Measurements from ENCODE around the gene RNF31.

The RNF31 gene

DNA sequence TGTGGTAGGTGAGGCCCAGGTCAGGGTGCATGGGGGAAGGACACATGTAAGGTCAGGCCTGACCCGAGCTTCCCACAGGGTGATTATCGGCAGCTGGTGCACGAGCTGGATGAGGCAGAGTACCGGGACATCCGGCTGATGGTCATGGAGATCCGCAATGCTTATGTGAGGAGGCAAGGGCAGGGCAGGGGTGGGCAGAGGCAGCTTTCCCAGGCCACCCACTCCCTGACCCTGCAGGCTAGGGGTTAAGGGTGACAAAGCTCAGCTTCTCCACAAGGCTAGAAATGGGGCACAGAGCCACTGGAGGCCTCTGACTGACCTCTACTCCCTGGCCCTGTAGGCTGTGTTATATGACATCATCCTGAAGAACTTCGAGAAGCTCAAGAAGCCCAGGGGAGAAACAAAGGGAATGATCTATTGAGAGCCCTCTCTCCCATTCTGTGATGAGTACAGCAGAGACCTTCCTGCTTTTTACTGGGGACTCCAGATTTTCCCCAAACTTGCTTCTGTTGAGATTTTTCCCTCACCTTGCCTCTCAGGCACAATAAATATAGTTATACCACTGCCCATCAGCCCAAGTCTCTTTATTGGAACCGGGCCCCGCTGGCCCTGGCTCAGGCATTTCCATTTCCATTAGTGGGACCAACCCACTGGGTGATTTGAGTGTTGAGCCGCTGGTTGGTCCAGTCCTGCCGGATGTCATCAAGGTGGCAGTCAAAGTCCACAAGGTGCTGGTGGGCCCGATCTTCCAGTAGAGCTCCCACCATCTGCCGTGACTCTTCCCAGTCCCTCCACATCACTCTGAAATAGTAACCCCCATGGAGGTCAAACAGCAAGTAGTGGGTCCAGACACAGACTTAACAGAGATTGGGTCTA lies 8.7 kb upstream of the RNF31 start:
- no peak for DNase-seq

DNA sequence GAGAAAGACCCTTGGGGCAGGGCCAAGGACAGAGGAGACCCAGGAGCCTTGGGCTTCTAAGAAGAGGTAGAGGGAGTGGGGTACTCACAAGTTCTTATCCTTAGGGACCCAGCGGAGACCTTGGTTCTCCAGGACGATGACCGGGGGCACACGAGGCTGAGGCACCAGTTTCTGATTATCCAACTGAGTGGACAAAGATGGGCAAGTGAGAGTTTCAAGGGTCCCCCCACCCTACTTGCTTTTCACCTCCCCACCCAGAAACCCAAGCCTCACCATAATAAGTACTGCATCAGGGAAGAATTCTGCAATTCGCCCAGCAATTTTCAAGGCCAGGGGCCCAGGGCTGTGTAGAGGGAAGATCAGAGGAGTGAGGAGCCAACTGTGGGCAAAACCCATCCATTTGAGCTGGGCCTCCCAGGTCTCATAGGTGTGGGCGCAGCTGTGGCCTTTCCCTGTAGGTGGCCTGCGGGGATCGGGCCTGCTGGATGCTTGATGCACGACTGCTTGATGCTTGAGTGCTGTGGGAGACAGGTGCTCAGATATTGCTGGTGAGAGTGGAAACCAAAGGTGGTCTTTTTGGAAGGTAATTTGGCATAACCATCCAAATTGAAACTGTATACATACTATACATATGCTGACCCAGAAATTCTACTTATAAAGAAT lies 7.9 kb upstream of the RNF31 start:
- DNase-seq: no peak

DNA sequence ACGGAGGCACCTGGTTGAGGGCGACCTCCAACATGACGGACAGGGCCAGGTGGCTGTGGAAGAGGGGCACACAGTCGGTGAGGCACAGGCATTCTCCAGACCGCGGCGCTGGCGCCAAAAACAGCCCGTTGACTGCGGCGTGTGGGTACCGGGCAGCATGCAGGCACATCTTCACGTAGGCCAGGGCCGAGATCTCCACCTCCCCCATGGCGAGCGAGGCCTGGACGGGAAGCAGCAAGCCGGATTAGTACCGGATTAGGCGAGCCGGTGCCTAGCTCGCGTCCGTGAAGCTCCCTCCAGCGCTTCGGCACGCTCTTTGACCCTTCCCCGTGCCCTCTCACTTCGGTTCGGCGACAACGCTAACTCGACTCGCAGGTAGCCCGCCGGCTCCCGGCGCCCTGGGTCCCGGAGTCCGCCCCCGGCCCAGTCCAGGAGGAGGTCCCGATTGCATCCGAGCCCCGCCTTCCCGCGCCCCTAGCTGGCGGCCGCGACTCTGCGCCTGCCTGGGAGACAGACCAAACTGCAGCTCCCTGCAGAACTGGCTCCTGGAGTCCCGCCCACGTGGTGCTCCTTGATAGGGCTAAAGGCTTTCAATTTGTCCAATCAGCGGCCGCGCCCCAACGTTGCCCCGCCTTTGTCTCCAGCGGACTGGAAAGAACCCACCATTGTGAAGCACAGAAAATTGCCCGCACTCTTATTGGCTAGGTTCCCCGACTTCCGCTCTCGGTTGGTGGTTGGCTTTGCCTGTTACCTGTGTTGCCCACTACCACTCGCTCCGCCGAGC lies 6.0 kb upstream of the RNF31 start, which contains the start of gene EMC9:
Gene EMC9, minus strand, starts transcription at position 495 of the 784 bp plus-strand sequence. Its CDS starts 287 bp downstream, at position 208.
- peak; percentile 100 for DNase-seq

DNA sequence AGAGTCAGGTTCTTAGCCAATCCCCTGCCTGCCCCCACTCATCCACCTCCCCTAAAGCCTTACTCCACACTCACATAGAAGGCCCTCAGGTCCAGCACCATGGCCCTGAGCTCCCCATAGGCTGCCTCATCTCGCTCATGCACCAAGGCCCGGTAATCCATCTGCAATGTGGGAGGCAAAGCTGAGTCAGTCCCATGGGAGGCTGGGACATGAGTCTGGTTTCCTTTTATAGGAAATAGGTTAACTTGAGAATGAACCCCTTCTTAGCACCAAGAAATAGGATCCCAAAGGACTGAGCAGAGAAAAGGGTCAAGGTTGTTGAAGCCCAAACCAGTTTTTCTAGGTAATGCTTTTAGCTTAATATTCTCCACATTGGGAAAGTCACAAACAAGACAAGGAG lies 3.8 kb upstream of the RNF31 start:
- no peak for DNase-seq

DNA sequence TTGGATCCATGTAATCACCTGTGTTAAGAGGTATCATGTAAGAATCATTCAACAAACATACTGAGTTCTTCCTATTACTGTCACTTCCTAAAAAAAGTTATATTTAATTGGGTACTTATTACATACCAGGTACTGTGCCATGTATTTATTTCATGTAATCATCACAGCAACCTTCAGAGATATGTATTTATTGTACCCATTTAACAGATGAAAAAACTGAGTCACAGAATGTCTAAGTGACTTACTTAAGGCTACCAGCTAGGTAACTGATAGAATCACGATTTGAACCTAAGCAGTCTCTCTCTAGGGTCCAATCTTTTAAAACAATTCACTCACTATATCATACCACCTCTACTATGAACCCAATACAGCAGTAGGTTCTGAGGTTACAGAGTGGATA lies 2.8 kb upstream of the RNF31 start:
- no peak for DNase-seq

DNA sequence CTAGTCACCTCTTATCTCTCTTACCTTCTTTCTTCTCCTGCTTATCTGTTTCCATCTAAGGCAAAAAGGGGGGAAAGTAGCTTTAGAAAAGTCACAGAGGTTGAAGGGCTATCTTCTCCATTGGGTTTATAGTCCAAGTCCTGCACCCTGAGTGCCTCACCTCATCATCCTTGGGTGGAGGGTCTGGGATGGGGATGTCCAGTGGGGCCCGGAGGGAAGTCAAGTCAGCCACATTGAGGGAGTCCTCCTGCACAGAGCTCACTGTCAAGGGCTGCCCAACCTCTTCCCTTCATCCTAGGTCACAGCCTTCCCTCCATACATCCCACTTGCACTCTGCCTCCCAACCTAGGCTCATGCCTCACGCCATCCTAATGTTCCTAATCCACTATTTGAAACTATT lies 2.1 kb upstream of the RNF31 start:
- no peak for DNase-seq

DNA sequence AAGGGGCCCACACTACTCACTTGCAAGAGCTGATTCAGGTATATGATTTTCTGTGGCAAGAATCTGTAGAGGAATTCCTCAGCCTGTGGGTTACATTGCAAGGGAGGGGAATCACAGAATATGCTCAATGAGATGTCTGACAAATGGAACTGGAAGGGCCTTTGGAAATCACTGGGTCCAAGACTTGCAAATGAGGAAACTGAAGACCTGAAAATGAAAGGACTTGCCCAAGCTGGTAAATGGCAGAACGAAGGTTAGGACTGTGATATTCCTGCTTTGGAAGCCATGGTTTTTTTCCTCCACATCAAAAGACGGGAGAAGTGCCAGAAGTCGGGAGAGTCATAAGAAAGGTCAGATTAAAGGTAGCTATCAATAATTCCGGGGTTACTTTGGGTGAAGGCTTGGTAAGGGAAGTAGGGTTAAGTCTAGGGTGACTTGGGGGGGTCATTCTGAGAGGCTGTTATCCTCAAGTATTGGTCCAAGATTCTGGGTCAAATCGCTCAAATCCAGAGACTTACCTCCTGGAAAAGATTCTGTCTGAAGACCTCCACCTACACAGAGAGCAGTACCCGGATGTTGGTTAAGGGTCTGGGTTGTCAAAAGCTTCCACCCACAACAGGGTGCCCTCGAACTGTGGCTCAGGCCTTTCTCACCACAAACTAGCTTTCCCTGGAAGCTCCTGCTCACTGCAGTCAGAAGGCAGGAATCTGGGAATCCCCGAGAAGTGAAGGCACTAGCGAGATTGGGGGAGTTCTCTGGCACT lies 1.4 kb upstream of the RNF31 start:
- no peak for DNase-seq

DNA sequence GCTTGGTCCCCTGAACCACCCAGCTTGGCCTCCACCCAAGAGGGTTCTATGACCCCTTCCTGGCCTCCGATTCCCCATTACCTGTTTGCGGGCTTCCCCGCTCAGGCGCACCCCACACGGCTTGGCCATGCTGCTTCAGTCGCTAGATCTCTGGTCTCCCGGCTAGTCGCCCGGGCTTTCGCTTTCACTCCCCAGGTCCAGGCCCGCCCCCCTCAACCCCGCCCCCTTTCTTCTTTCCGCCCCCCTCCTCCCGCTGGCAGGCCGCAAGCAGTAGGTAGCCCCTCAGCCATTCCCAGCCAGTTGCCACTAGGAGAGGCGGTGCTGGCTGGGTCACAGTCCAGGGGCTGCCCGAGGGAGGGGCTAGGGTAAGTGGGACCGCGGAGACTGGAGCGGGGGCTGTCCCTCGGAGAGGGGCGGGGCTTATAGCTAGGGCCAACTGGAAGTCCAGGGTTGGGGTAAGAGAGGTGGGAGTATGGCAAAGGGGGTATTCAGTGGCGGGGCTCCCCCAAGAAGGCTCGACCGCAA lies 783 bp upstream of the RNF31 start, which contains the start of gene PSME2:
Gene PSME2, minus strand, starts transcription at position 158 of the 525 bp plus-strand sequence. Its CDS starts 29 bp downstream, at position 129.
- DNase-seq: peak; percentile 78 to 83

DNA sequence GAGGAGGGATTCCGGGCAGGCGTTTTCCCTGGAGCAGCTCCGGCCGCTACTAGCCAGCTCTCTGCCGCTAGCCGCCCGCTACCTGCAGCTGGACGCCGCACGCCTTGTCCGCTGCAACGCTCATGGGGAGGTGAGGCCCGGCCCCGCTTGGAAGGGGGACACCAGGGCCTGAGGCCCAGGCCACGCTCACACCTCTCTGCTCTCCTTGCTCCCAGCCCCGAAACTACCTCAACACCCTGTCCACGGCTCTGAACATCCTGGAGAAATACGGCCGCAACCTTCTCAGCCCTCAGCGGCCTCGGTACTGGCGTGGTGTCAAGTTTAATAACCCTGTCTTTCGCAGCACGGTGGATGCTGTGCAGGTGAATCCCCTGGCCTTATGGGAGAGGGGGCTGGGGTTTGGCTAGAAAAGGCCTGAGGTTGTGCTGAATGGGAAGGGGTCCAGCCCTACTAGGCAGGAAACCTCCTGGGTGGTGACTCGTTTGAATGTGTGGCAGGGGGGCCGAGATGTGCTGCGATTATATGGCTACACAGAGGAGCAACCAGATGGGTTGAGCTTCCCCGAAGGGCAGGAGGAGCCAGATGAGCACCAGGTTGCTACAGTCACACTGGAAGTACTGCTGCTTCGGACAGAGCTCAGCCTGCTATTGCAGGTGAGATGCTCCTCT lies 597 bp downstream of the RNF31 start:
- DNase-seq: no peak

DNA sequence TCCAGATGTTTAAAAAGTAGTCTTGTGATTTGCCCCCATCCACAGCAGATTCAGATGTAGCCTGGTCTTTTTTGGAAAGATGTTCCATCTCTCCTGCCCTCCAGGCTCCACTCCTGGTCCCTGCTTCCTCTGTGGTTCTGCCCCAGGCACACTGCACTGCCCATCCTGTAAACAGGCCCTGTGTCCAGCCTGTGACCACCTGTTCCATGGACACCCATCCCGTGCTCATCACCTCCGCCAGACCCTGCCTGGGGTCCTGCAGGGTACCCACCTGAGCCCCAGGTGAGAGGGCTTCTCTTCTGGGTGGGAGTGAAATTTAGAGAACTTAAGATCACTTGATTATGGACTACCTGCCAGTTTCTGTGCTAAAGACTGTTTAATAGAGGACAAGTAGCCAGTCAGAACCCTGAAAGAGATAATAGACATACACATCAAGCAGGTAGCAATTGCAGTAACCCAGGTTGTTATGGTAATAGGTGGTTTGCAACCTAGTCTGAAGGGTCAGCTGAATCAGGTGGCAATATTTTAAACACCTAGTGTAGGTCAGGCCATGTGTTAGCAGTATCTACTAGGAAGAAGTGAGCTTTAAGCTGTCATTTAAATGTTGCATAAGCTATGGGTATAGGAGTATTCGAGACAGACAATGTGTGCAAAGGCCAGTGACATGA lies 2.1 kb downstream of the RNF31 start:
- no peak for DNase-seq

DNA sequence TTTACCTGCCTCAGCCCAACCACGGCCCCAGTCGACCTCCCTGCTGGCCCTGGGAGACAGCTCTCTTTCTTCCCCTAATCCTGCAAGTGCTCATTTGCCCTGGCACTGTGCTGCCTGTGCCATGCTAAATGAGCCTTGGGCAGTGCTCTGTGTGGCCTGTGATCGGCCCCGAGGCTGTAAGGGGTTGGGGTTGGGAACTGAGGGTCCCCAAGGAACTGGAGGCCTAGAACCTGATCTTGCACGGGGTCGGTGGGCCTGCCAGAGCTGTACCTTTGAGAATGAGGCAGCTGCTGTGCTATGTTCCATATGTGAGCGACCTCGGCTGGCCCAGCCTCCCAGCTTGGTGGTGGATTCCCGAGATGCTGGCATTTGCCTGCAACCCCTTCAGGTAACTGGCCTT lies 2.8 kb downstream of the RNF31 start:
- no peak for DNase-seq

DNA sequence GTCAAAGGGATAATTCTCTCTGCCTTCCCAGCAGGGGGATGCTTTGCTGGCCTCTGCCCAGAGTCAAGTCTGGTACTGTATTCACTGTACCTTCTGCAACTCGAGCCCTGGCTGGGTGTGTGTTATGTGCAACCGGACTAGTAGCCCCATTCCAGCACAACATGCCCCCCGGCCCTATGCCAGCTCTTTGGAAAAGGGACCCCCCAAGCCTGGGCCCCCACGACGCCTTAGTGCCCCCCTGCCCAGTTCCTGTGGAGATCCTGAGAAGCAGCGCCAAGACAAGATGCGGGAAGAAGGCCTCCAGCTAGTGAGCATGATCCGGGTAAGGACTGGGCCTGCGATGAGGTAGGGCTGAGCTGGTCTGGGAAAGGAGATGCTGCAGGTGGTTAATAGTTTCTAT lies 3.3 kb downstream of the RNF31 start:
- no peak for DNase-seq

DNA sequence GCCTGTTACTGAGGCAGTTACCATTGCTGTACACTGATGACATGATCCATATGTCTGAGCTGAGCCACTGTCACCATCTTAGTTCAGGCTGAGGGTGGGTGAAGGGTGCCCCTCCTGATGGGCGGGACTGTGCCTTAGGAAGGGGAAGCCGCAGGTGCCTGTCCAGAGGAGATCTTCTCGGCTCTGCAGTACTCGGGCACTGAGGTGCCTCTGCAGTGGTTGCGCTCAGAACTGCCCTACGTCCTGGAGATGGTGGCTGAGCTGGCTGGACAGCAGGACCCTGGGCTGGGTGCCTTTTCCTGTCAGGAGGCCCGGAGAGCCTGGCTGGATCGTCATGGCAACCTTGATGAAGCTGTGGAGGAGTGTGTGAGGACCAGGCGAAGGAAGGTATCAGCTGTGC lies 3.7 kb downstream of the RNF31 start:
- no peak for DNase-seq

DNA sequence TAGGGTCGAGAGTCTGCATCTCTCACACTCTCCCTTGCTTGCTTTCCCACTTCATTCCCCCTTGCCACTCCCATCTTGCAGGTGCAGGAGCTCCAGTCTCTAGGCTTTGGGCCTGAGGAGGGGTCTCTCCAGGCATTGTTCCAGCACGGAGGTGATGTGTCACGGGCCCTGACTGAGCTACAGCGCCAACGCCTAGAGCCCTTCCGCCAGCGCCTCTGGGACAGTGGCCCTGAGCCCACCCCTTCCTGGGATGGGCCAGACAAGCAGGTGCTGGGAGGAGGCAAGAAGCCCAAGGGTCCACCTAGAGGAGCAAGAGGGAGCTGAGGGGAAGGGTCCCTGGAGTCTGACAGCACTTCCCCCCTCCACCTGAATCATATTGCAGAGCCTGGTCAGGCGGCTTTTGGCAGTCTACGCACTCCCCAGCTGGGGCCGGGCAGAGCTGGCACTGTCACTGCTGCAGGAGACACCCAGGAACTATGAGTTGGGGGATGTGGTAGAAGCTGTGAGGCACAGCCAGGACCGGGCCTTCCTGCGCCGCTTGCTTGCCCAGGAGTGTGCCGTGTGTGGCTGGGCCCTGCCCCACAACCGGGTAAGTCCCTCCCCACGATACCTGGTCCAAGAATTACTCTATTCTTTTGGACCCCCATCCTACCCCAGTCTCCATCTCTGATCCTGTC lies 4.2 kb downstream of the RNF31 start:
- no peak for DNase-seq

DNA sequence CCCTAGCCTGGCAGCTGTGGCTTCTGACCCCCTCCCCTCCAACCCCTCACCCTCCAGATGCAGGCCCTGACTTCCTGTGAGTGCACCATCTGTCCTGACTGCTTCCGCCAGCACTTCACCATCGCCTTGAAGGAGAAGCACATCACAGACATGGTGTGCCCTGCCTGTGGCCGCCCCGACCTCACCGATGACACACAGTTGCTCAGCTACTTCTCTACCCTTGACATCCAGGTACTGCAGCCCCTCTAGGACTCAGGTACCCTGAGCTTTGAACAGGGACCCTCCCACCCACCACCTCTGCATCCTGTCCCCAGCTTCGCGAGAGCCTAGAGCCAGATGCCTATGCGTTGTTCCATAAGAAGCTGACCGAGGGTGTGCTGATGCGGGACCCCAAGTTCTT lies 7.8 kb downstream of the RNF31 start:
- DNase-seq: no peak

DNA sequence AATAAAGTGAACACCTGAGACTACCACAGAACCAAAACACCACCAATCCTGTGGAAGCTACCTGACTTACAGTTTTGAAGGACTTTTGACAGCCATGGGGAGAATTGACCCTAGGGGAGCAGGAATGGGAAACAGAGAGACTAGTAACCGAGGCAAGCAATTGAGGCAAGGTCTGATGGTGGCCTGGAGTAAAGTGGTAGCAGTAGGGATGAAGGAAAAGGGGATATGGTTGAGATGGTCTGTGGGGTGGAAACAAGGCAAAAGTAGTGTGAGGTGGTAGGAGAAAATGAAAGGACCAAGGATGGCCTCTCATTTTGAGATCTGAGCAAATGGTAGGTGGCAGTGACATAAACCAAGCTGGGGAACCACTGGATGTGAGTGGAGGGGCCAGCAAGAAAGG lies 9.5 kb downstream of the RNF31 start:
- no peak for DNase-seq

DNA sequence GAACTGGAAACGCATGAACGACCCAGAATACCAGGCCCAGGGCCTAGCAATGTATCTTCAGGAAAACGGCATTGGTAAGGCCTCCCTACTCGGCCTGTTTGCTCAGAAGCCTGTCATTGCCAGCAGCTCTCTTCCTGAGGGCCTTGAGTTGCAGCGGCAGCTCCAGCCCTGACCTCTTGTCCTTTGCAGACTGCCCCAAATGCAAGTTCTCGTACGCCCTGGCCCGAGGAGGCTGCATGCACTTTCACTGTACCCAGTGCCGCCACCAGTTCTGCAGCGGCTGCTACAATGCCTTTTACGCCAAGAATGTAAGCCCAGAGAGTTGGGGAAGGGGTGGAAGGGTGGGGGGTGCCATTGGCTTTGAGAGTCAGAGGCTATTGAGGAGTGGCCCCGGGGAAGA lies 10.0 kb downstream of the RNF31 start:
- no peak for DNase-seq

DNA sequence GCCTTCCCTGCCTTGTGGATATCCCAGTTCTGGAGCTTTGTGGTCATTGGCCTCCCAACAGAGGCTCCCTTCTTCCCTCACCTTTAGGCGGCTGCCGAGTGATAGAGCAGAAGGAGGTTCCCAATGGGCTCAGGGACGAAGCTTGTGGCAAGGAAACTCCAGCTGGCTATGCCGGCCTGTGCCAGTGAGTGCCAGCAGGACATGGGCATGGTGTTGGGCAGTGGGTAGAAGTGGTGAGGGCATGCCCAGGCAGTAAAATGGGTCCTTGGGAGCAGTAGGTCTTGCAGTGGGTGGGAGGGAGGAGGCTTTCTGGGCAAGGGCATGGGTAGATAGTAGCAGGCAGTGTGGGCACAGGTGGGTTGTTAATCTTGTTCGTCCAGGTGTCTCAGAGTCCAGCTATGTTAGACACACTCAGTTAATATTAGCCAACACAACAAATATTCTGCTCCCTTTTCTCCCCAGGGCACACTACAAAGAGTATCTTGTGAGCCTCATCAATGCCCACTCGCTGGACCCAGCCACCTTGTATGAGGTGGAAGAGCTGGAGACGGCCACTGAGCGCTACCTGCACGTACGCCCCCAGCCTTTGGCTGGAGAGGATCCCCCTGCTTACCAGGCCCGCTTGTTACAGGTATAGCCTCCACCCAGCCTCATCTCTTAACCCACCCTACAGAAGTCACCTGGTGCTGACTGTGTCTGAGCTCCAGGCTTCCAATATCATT lies 12.6 kb downstream of the RNF31 start:
- DNase-seq: no peak

DNA sequence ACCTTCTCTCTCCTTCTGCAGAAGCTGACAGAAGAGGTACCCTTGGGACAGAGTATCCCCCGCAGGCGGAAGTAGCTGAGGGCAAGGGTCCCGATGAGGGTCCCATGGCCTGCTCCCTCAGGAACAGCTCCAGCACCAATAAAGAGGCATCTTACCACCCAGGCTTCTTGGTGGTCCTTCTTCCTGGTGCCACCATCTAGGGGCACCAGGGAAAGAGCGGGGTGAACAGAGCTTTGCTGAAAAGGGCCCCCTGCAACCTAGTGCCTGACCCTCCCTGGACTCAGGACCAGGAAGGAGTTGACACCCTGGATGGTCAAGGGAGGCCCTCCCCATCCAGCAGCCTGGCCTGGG lies 13.2 kb downstream of the RNF31 start:
- no peak for DNase-seq

All from activated CD4-positive, alpha-beta T cell treated with anti-CD3 and anti-CD28 coated beads for 4 hours (primary cell).